CD4-positive, alpha-beta T cell treated with Interleukin-17A for 1 hour (primary cell): ENCODE measurements around the gene RBBP8.

Source experiments
- DNase-seq: peaks from one replicate; pipeline ENCODE4 v3.0.0-alpha.2; 2020

Gene RBBP8

GRCh38 chr18:23003289-23003688 is 70.2 kb downstream of the RBBP8 start:
- no peak for DNase-seq

GRCh38 chr18:23012249-23012648 is 79.1 kb downstream of the RBBP8 start:
- DNase-seq: peak; percentile 0

- DNase-seq: peak; percentile 10
These were observed 87.6 kb downstream of the RBBP8 start for GRCh38 chr18:23020555-23021294.

- no peak for DNase-seq
These were observed 88.5 kb downstream of the RBBP8 start for GRCh38 chr18:23021623-23022022.

GRCh38 chr18:23032030-23032582 is 99.0 kb downstream of the RBBP8 start:
- DNase-seq: no peak

GRCh38 chr18:23033056-23033455 is 99.9 kb downstream of the RBBP8 start:
- no peak for DNase-seq

- DNase-seq: no peak
These were observed 103.6 kb downstream of the RBBP8 start for GRCh38 chr18:23036660-23037201.

GRCh38 chr18:23037646-23038045 is 104.5 kb downstream of the RBBP8 start:
- DNase-seq: no peak

GRCh38 chr18:23038712-23039111 is 105.6 kb downstream of the RBBP8 start:
- no peak for DNase-seq

- DNase-seq: no peak
These were observed 109.0 kb downstream of the RBBP8 start for GRCh38 chr18:23042133-23042532.

- DNase-seq: no peak
These were observed 110.8 kb downstream of the RBBP8 start for GRCh38 chr18:23043803-23044376.

- peak; percentile 44 for DNase-seq
These were observed 116.7 kb downstream of the RBBP8 start for GRCh38 chr18:23049698-23050373.

GRCh38 chr18:23053776-23054457 is 120.8 kb downstream of the RBBP8 start:
- DNase-seq: no peak

GRCh38 chr18:23054553-23054952 is 121.4 kb downstream of the RBBP8 start:
- no peak for DNase-seq

- DNase-seq: no peak
These were observed 123.2 kb downstream of the RBBP8 start for GRCh38 chr18:23056315-23056714.

GRCh38 chr18:23057096-23057495 is 124.0 kb downstream of the RBBP8 start:
- DNase-seq: no peak

GRCh38 chr18:23058746-23059415 is 125.8 kb downstream of the RBBP8 start:
- DNase-seq: no peak

GRCh38 chr18:23059541-23060465 is 126.7 kb downstream of the RBBP8 start:
- DNase-seq: no peak

GRCh38 chr18:23062011-23062410 is 128.9 kb downstream of the RBBP8 start:
- no peak for DNase-seq

- no peak for DNase-seq
These were observed 130.4 kb downstream of the RBBP8 start for GRCh38 chr18:23063502-23063901.

GRCh38 chr18:23065234-23065806 is 132.2 kb downstream of the RBBP8 start:
- DNase-seq: no peak
